HG02678 (cell line): ENCODE data around the gene SPON1.
A peak's percentile ranks its signal among the peaks of the same experiment; 100 is the strongest.

ENCODE experiments used
- ATAC-seq: cut with Tn5 transposase; IDR thresholded peaks from one replicate; pipeline ENCODE4 v1.9.1; 2021; ENCODE audit warnings: mild to moderate bottlenecking, moderate library complexity; ENCODE audit not compliant: unreplicated experiment

The SPON1 gene

GRCh38 chr11:13942971-13943381 lies 19.5 kb upstream of the SPON1 start:
- no peak for ATAC-seq

GRCh38 chr11:13944016-13944415 lies 18.5 kb upstream of the SPON1 start:
- ATAC-seq, result no peak

- no peak for ATAC-seq
Measured at GRCh38 chr11:13944911-13945425, 17.6 kb upstream of the SPON1 start.

DNA sequence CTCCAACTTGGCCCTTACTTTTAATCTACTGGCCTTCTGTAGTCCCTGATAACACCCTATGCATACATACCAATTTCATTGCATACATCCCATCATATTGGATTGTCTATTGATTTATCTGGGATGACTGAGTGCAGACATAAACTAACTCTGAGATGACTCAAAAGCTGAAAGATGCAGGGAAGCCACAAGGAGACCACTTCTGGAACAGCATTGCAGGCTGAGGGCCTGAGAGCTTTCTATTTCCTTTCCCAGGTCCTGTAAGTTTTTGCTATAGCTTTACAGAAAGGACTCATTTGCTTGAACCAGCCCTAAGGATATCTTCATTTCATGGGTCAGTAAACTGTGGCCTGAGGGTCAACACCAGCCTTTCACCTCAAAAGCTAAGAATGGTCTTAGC lies 15.1 kb upstream of the SPON1 start:
- ATAC-seq, result no peak

GRCh38 chr11:13949876-13950275 lies 12.6 kb upstream of the SPON1 start:
- no peak for ATAC-seq

DNA sequence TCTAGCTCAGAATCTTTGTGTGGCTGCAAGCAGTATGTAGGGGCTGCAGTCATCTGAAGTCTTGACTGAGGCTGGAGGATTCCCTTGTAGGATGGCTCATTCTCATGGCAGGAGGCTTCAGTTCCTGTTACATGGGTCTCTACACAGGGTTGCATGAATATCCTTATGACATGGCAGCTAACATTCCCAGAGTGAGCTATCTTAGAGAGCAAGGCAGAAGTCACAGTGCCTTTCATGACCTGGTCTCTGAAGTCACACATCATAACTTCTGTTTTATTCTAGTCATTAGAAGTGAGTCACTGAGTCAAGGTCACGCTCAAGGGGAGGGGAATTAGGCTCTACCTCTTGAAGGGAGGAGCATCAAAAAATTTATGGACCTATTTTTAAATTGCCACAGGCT lies 10.3 kb upstream of the SPON1 start:
- no peak for ATAC-seq

DNA sequence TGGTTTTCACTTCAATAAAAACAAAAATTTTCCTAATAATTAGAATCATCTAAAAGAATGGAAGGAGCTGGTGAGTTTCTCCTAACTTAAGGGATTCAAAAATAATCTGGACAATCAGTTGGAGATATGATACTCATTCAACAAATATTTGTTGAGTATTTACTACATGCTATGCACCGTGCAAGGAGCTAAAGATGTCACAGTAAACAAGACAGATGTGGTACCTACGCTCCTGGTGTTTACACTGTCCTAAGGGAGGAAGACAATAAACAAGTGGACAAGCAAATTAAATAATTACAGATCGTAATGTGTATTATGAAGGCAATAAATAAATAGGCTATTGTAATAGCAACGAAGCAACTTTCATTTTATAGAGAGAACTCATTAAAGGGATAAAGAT lies 9.9 kb upstream of the SPON1 start:
- no peak for ATAC-seq

- ATAC-seq, result no peak
Measured at GRCh38 chr11:13954591-13954990, 7.9 kb upstream of the SPON1 start.

- ATAC-seq, result peak; percentile 66
Measured at GRCh38 chr11:13955971-13956421, 6.5 kb upstream of the SPON1 start.

GRCh38 chr11:13956988-13957387 lies 5.5 kb upstream of the SPON1 start:
- ATAC-seq, result no peak

GRCh38 chr11:13958641-13959400 lies 3.7 kb upstream of the SPON1 start:
- no peak for ATAC-seq

DNA sequence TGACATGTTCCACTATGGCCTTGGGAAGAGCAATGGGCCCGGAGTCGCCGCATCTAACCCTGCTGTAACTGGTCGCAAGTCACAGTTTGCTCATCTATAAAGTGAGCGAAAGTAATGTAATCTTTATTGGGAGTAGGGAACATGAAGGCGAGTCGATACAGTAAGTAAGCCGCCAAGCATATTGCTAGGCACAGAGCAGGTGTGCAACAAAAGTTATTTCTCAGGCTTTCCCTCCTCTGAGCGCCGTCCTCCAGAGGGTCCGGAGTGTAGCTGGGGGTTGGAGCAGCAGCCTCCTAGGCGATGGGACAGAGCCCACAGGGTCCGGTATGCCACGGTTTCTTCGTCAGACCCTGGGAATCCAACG lies 343 bp upstream of the SPON1 start:
- ATAC-seq, result no peak

- no peak for ATAC-seq
Measured at GRCh38 chr11:13963169-13963948, 836 bp downstream of the SPON1 start.

DNA sequence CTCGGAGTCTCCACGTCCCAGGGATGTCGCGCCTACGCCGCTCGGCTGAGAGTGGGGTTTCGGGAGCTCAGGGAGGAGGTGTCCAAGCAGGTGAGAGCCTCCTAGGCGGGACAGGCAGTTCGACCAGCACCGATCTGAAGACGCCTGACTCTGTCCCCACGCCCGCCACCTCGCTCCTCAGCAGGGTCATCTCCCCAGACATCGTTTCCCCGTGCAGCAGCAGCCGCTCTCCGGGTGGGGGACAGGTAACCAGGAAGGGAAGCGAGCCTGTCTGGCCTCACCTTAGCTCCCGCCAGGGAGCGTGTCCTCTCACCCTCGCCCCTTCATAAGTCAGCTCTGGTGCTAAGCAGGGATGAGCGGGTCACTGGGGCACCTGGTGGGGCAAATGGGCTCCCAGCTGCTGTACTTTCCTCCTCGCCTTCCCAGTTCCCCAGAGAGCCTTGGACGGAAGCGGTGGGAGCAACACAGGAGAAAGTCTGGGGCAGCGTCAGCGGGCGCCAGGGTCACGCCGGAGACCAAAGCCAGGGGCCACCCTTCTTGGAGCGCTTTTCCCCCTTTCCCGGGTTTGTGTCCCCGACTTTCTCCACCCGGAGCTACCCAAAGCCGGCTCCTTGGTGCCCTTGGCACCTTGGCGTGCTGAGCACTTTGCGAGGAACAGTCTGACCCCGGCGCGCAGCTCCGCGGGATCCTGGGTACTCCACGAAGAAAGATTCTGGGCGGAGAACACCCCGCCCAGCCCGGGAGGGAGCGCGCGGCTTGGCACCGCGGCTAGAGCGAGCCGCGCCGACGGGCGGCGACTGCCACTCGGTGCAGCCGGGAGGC lies 1.6 kb downstream of the SPON1 start:
- ATAC-seq, result no peak

- no peak for ATAC-seq
Measured at GRCh38 chr11:13964771-13965074, 2.2 kb downstream of the SPON1 start.

- no peak for ATAC-seq
Measured at GRCh38 chr11:13965337-13965736, 2.8 kb downstream of the SPON1 start.

DNA sequence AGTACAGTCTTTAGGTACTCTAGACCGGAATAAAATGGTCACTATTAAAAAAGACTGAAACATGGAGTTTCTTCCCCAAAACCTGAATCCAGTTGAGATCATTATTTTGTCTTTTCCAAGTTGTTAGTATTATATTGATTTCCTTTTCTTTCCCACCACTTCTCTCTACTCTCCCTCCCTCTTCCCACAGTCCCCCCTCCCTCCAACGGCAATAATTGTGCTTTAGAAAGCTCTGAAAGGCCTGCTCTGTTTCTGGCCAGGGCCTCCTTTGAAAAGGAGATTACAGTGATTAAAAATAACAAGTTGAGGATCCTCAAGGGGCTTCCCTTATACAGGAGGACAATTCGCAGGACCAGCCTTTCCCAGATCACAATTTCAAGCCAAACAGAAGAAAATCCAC lies 3.5 kb downstream of the SPON1 start:
- no peak for ATAC-seq

DNA sequence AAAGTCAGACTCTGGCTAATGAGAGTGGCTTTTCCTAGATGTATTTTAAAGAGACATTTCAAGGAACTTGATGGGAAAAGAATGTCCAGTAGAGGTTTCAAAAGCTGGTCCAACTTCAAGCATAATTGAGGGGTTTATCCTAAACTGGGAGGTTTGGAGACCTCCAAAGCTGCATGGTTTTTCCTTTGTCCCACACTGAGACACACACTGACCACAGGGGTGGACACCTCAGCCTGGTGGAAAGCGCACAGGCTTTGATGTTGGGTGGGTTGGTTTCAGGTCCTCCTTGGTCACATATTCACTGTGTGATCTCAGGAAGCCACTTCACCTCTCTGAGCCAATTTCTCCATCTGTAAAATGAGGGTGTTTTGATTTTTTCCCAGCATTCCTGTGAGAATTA lies 4.0 kb downstream of the SPON1 start:
- no peak for ATAC-seq

DNA sequence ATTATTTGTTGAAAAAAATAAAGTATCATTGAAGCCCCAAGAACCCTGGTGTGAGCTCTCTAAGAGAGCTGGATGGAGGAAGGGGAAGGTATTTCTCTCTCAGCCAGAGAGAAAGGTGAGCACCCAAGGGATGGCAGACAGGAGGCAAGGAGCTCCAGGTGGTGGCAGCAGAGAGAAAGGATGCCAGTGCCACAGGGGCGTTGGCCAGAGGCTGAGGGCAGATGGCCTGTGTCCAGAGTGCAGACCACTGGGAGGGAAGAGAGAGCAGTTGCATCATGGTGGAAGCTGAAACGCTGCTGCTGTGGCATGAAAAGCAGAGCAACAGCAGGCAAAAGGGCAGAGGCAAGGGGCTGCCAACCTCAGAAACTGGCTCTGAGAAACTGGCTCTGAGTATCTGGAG lies 8.5 kb downstream of the SPON1 start:
- ATAC-seq, result no peak

DNA sequence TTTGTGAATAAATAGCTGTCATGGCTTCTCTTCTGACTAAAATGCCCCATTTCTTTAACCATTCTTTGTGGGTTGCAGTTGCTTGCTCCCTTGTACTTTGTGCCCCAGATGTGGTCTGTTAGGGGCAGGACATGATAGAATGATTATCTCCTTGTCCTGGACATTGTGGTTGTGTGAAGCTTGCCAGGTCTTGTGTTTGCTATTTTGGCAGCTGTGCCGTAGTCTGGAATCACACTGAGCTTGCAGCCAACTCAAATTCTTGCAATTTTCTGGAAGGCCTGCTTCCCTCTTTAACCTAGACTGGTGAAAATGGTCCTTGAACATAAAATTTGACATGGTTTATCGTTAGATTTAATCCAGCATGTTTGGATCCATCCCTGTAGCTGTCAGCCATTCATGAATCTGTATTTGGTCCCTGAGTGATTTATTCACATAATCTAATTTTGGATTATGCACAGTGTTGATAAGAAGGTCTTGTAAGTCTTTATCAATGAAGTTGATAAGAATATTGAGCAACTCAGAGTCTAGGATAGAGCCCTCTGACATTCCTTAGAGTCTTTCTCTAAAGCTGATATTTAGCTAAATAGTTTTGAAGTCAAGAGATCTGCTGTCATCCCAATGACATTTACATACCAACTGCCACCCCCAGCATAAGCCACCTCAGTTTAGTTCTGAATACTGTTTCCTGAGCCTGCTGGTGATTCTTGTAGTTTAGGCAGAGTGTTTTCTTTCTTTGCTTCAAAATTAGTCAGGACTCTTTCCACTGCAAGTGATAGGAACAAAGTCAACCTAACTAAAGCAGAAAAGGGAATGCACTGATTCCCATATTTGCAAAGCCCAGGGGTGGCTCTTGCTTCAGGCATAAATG lies 9.8 kb downstream of the SPON1 start:
- no peak for ATAC-seq

- ATAC-seq, result no peak
Measured at GRCh38 chr11:13972944-13973343, 10.4 kb downstream of the SPON1 start.
